GM12892 (cell line): Measurements from ENCODE around the gene MACC1.

ENCODE experiments used
- POLR2A ChIP-seq: IDR thresholded peaks from 2 replicates; pipeline ENCODE4 v1.6.1; 2011; ENCODE audit warnings: low read depth, low read length, control low read depth
- POLR2AphosphoS5 ChIP-seq: IDR thresholded peaks from 2 replicates; pipeline ENCODE4 v1.6.1; 2011; ENCODE audit warnings: low read depth, low read length, control low read depth
- TAF1 ChIP-seq: IDR thresholded peaks from 2 replicates; pipeline ENCODE4 v1.6.1; 2011; ENCODE audit warnings: low read depth, mild to moderate bottlenecking, control low read depth, low read length, borderline replicate concordance

DNA sequence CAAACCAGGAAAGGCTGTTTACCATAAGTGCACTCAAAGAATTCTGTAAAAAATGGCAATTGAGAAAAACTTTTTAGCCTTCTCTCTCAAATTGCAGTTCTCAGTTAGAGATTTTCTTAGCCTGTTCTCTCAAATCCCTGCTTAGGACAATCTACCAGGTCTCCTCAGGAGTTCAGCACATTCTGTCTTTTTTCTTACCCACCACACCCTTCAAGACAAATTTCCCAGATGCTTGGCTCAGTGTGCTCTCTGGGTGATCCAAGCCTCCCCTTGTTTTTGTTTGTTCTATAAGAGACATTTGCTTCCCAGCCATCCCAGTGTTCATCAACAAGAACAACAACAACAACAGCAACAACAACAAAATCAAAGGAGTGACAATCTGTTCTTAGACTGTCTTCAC is 87.3 kb downstream of the MACC1 start:
- TF ChIP-seq POLR2A (no peak), POLR2AphosphoS5 (no peak), TAF1 (no peak)
